Measurements from ENCODE around the gene NUBP1. TPM values are rescaled to one million over a fixed set of nuclear protein-coding genes. Genes with fewer than 3 reads are reported as not detected.

Gene NUBP1
- total and polyA plus RNA-seq, 9 of the 15 experiments (the other 6 are each of a cell fraction or from before 2014, with no cell fraction given): 17.2 to 55.1 (median 35.6) TPM

- no peak for TF ChIP-seq PRDM10 (IDR thresholded peaks at IDR 0.05; ENCODE audit: partially characterized antibody)
- no peak for TF ChIP-seq CC2D1A (IDR thresholded peaks at IDR 0.05)
Observed at GRCh38 chr16:10750793-10751192, 7.2 kb downstream of the NUBP1 start (continued).

GRCh38 chr16:10751291-10751697 lies 7.7 kb downstream of the NUBP1 start:
- in situ Hi-C loops (cut with MboI): no loop called here
- FAIRE-seq: no peak
- Histone ChIP-seq H3K27ac (ENCODE audit: extremely low read depth, low read depth, low read length) (no peak overlapping the region), H2AFZ (ENCODE audit: low read depth, low read length) (no peak overlapping the region), H3K4me2 (ENCODE audit: insufficient read depth, low read length) (no peak overlapping the region), H3K36me3 (ENCODE audit: control insufficient read depth, insufficient read depth, low read length) (peaks cover 52% of the 10 kb centered on the region; the same call in 2 of the 3 replicates), H3K79me2 (ENCODE audit: control insufficient read depth, insufficient read depth, low read length) (no peaks in the 10 kb centered on the region), H3K4me1 (replicated peaks in 1 of 2; ENCODE audit: control insufficient read depth in 2 of 2, insufficient read depth in 2 of 2, low read length in 2 of 2) (no peaks in the 10 kb centered on the region; a peak in 1 of 5 replicates), H3K4me3 (no peak overlapping the region), H3K9me3 (replicated peaks; ENCODE audit: control insufficient read depth, insufficient read depth, low read depth, low read length) (no peaks in the 10 kb centered on the region), H3K9me1 (ENCODE audit: control insufficient read depth, insufficient read depth, low read length) (no peaks in the 10 kb centered on the region), H3K27me3 (ENCODE audit: control insufficient read depth in 2 of 2, insufficient read depth in 2 of 2, low read length in 2 of 2) (no peaks in the 10 kb centered on the region), H3K9ac (ENCODE audit: insufficient read depth in 1 of 2, low read depth in 2 of 2, low read length in 2 of 2) (no peak overlapping the region), H4K20me1 (replicated peaks; ENCODE audit: control insufficient read depth, insufficient read depth, low read length) (no peaks in the 10 kb centered on the region)
- ChIA-PET CTCF (ENCODE audit: low intra/inter-chr PET ratio) (no interaction called here), POLR2A (no interaction called here)
- 79% methylated on average over 11 of the region's 13 CpGs for WGBS (ENCODE audit: insufficient coverage, low coverage, missing lambda C conversion rate)
- no peak for ATAC-seq
- intact Hi-C loops (cut with micrococcal nuclease): no loop called here
- BruUV-seq (replicated peaks): no TSS peak
- DNase-seq (ENCODE audit: extremely low read depth in 1 of 4, low spot score in 3 of 4): no peak
- TF ChIP-seq ZFPM2 (CRISPR knock-in tag; IDR thresholded peaks at IDR 0.05): no peak
- TF ChIP-seq DIDO1 (tag; IDR thresholded peaks at IDR 0.05; ENCODE audit: low read depth): no peak
- TF ChIP-seq MTF1 (CRISPR knock-in tag; IDR thresholded peaks at IDR 0.05; ENCODE audit: borderline replicate concordance): no peak
- TF ChIP-seq USF1 (CRISPR knock-in tag; IDR thresholded peaks at IDR 0.05): no peak
- TF ChIP-seq HEY1 (CRISPR knock-in tag; IDR thresholded peaks at IDR 0.05; ENCODE audit: borderline replicate concordance): no peak
- no peak for TF ChIP-seq ETV6 (IDR thresholded peaks at IDR 0.05; ENCODE audit: borderline replicate concordance in 1 of 2, low read depth in 2 of 2, low read length in 1 of 2)
- no peak for TF ChIP-seq ETV6 (CRISPR knock-in tag; IDR thresholded peaks at IDR 0.05; ENCODE audit: borderline replicate concordance)
- TF ChIP-seq GTF2E2 (tag; IDR thresholded peaks at IDR 0.05): no peak
- TF ChIP-seq E2F3 (CRISPR knock-in tag; IDR thresholded peaks at IDR 0.05): no peak
- TF ChIP-seq TBP (optimal IDR thresholded peaks at IDR 0.05; ENCODE audit: low read depth, low read length): no peak
- no peak for TF ChIP-seq TARDBP (IDR thresholded peaks at IDR 0.05)
- no peak for TF ChIP-seq MAFG (tag; conservative IDR thresholded peaks at IDR 0.05)
- no peak for TF ChIP-seq ZEB2 (IDR thresholded peaks at IDR 0.05)
- TF ChIP-seq RNF219 (CRISPR knock-in tag; IDR thresholded peaks at IDR 0.05): no peak
- no peak for TF ChIP-seq FOXA1 (IDR thresholded peaks at IDR 0.05; ENCODE audit: borderline replicate concordance)

Measured in K562 (cell line).